Retinal pigment epithelial cell (primary cell): Measurements from ENCODE around the gene KLHDC8A.

ENCODE experiments used
- DNase-seq: peaks from one replicate; pipeline ENCODE4 v3.0.0-alpha.2; 2010; ENCODE audit warnings: low read depth
- H3K4me3 ChIP-seq: 2 replicates; pipeline ENCODE4 v1.5.1; 2011; ENCODE audit warnings: mild to moderate bottlenecking, low read length, control low read depth, moderate library complexity
- CTCF ChIP-seq: conservative IDR thresholded peaks from 2 replicates; pipeline ENCODE4 v1.5.1; 2011; ENCODE audit warnings: low read depth, low read length, control low read depth, inconsistent platforms

Gene KLHDC8A

DNA sequence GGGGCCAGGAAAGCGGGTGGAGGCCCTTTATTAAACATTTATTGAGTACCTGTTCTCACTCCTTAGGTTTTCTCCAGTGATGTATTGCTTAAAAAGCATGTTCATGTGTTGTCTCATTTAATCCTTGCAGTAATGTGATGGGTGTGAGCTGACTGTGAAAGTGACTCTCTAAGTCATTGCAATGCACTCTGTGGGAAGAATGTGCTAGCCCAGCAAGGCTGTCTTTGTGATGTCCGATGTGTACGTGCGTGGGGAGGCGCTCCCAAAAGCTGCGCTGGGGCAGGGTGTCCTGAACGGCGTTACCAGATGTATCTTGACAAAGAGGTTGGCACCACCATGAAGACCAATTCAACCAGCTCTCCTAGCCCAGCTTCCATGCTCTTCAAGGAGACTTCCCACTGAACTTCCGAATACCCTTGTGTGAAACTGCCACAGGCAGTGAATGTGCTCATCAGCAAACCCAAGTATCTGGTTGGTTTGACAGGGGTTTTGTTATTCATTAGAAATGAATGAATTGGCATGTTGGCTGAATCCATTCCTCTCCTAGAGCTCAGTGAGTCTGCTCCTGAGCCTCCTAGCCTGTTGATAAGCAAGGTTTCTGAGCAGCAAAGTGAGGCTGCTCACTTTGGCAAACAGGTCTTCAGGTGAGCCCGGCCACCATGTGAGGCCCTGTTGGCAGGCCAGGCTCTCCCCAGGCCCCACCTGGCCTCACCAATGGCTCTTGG is 63.2 kb downstream of the KLHDC8A start:
- no peak for TF ChIP-seq CTCF
- no peak for DNase-seq
- H3K4me3 ChIP-seq: no peak overlapping the region

GRCh38 chr1:205291596-205291995 is 65.1 kb downstream of the KLHDC8A start:
- no peak overlapping the region for H3K4me3 ChIP-seq
- DNase-seq: no peak
- TF ChIP-seq CTCF: no peak

- TF ChIP-seq CTCF: no peak
- no peak overlapping the region for H3K4me3 ChIP-seq
- DNase-seq: no peak
Measured at GRCh38 chr1:205287767-205288559, 68.8 kb downstream of the KLHDC8A start.

DNA sequence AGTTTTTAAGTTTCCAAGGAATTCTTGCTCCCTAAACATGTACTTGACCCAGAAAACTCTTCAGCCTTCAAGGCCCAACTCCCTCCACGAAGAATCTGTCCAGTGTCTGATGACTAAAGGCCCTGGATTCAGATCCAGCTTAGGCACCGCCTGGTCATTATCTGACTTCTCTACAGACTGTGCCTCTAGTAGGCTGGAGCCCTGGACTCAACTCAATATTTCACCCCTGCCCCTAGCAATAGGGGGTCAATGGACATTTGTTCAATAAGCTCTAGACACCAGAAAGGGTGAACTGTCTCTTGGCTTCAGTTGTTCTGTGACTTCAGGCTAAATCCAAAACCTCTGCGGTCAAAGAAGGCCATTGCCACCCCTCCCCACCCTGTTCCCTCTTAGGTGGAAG is 69.6 kb downstream of the KLHDC8A start:
- no peak for DNase-seq
- no peak for TF ChIP-seq CTCF
- no peak overlapping the region for H3K4me3 ChIP-seq

DNA sequence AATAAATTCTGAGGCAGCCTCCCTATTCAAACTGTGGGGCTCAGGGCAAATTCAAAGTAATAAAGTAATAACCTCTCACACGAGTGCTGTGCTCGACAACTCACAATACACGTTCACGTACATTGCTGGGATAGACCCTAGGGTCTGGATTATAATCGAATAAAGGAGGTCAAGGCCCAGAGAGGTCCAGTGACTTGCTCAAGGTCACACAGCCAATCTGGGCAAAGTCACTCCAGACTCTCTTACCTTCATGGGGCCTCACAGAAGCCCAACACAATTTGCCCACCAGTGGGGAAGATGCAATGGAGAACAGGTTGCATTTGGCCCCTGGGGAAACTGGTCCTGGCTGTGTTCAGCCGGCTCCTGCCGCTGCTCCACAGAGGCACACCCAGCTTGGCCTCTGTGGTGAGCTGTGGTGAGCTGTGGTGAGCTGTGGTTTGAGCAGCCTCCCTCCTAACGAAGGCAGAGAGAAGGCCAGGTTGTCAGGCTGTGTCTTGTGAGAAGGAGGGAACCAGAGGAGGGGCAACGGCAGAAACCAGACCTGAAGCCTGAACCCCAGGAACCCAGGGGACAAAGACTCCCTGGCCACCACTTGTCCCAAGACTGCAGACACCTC is 70.3 kb downstream of the KLHDC8A start:
- no peak for DNase-seq

More for the DNA sequence above, 70.3 kb downstream of the KLHDC8A start:
- no peak overlapping the region for H3K4me3 ChIP-seq
- TF ChIP-seq CTCF: no peak
